ENCODE data around the gene FSD1. TPM values are rescaled to one million over a fixed set of nuclear protein-coding genes. Genes with fewer than 3 reads are reported as not detected.

FSD1 gene
- total RNA-seq, 1 donor from 2014 or later: 0.31 TPM

- no peak for DNase-seq (ENCODE audit: low spot score)
- intact Hi-C loops (cut with DNase I): loop anchor here (10.0 kb wide), 1 partner anchor 104 kb away; no protein-coding TSS in a partner anchor
- peak; percentile 18 for ATAC-seq
Measured at GRCh38 chr19:4369109-4369887, 64.9 kb downstream of the FSD1 start.

GRCh38 chr19:4369888-4370260, 65.5 kb downstream of the FSD1 start:
- ATAC-seq: peak; percentile 48

GRCh38 chr19:4370418-4371041, 66.1 kb downstream of the FSD1 start:
- DNase-seq (ENCODE audit: low spot score): no peak
- no peak for ATAC-seq
- intact Hi-C loops (cut with DNase I): no loop called here

More at GRCh38 chr19:4369888-4370260, 65.5 kb downstream of the FSD1 start:
- intact Hi-C loops (cut with DNase I): loop anchor here (10.0 kb wide), 1 partner anchor 105 kb away; no protein-coding TSS in a partner anchor
- DNase-seq (ENCODE audit: low spot score): no peak

- no peak for DNase-seq (ENCODE audit: low spot score)
- intact Hi-C loops (cut with DNase I): no loop called here
- ATAC-seq: no peak
Measured at GRCh38 chr19:4371247-4372164, 67.1 kb downstream of the FSD1 start.

GRCh38 chr19:4372165-4373012, 68.0 kb downstream of the FSD1 start:
- ATAC-seq (no peak), DNase-seq (ENCODE audit: low spot score) (no peak)
- intact Hi-C loops (cut with DNase I): no loop called here

DNA sequence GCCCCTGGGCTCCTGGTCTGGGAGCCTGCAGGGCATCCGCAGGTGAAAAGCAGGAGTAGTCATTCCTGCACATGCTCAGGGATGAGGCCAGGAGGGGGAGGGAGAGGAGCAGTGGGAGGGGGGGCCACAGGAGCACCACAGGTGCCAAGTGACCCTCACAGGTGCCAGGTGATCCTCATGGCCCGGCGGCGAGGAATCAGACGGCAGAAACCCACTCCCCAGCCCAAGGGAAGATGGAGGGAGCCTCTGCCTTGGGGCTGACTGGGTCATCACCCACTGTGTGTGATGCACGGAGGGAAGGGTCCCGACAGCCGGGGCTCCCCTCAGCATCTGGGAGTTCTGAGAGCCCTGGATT, 68.6 kb downstream of the FSD1 start:
- DNase-seq (ENCODE audit: low spot score) (no peak), ATAC-seq (no peak)
- intact Hi-C loops (cut with DNase I): no loop called here

Other genes with a start within 250 kb of the FSD1 start
- gene ZBTB7A, start 237.7 kb upstream of the FSD1 start, total RNA-seq: 54.2 TPM
- gene MAP2K2, start 180.5 kb upstream of the FSD1 start, total RNA-seq: 108 TPM
- gene CREB3L3, start 151.0 kb upstream of the FSD1 start, total RNA-seq: not detected
- 19.0 TPM for gene SIRT6, start 122.0 kb upstream of the FSD1 start, total RNA-seq
- gene ANKRD24, start 121.9 kb upstream of the FSD1 start, total RNA-seq: 1.3 TPM
- gene EBI3, start 75.1 kb upstream of the FSD1 start, total RNA-seq: 3.0 TPM
- 17.3 TPM for gene YJU2, start 57.5 kb upstream of the FSD1 start, total RNA-seq
- gene SHD, start 25.3 kb upstream of the FSD1 start, total RNA-seq: not detected
- gene TMIGD2, start 2.2 kb upstream of the FSD1 start, total RNA-seq: 0.85 TPM
- gene STAP2, start 34.2 kb downstream of the FSD1 start, total RNA-seq: 3.7 TPM
- 13.1 TPM for gene MPND, start 39.0 kb downstream of the FSD1 start, total RNA-seq
- gene SH3GL1, start 95.9 kb downstream of the FSD1 start, total RNA-seq: 71.8 TPM
- 8.0 TPM for gene CHAF1A, start 98.0 kb downstream of the FSD1 start, total RNA-seq
- 107 TPM for gene UBXN6, start 153.2 kb downstream of the FSD1 start, total RNA-seq
- gene HDGFL2, start 167.7 kb downstream of the FSD1 start, total RNA-seq: 37.7 TPM
- gene PLIN4, start 213.9 kb downstream of the FSD1 start, total RNA-seq: 58.1 TPM
- gene PLIN5, start 230.6 kb downstream of the FSD1 start, total RNA-seq: 17.1 TPM
- 2.9 TPM for gene LRG1, start 235.4 kb downstream of the FSD1 start, total RNA-seq